GM06990 (cell line): ENCODE results near the gene NPS.

Experiments used
- DNase-seq: peaks from one replicate; pipeline ENCODE4 v3.0.0-alpha.2; 2011; ENCODE audit not compliant: insufficient read length; ENCODE audit errors: extremely low read depth
- H3K27me3 ChIP-seq: replicated peaks from 2 replicates; pipeline ENCODE4 v1.6.0; 2011; ENCODE audit warnings: low read length; ENCODE audit not compliant: control insufficient read depth, insufficient read depth
- H3K36me3 ChIP-seq: 2 replicates; pipeline ENCODE4 v1.5.1; 2011; ENCODE audit warnings: low read length; ENCODE audit not compliant: control insufficient read depth, insufficient read depth
- H3K4me3 ChIP-seq: replicated peaks from 2 replicates; pipeline ENCODE4 v1.5.1; 2011; ENCODE audit warnings: low read depth, mild to moderate bottlenecking, control low read depth, low read length
- CTCF ChIP-seq: IDR thresholded peaks from 2 replicates; pipeline ENCODE4 v1.5.1; 2011; ENCODE audit warnings: low read length, control low read depth, mild to moderate bottlenecking, inconsistent platforms; ENCODE audit not compliant: insufficient read depth, poor library complexity, severe bottlenecking

Gene NPS

GRCh38 chr10:127537924-127538323 lies 11.2 kb upstream of the NPS start:
- Histone ChIP-seq H3K4me3 (no peak overlapping the region), H3K36me3 (no peaks in the 10 kb centered on the region), H3K27me3 (no peaks in the 10 kb centered on the region)
- TF ChIP-seq CTCF = no peak
- DNase-seq = no peak

- DNase-seq = no peak
- H3K36me3 ChIP-seq = no peaks in the 10 kb centered on the region
- no peaks in the 10 kb centered on the region for H3K27me3 ChIP-seq
- no peak for TF ChIP-seq CTCF
- no peak overlapping the region for H3K4me3 ChIP-seq
These were observed 1.1 kb upstream of the NPS start for GRCh38 chr10:127548022-127548421.

GRCh38 chr10:127550861-127551260 lies 1.8 kb downstream of the NPS start:
- DNase-seq = no peak
- H3K27me3 ChIP-seq = no peaks in the 10 kb centered on the region
- no peak for TF ChIP-seq CTCF
- no peaks in the 10 kb centered on the region for H3K36me3 ChIP-seq
- H3K4me3 ChIP-seq = no peak overlapping the region

GRCh38 chr10:127552446-127552845 lies 3.3 kb downstream of the NPS start:
- no peak for DNase-seq
- Histone ChIP-seq H3K36me3 (no peaks in the 10 kb centered on the region), H3K27me3 (no peaks in the 10 kb centered on the region), H3K4me3 (no peak overlapping the region)
- TF ChIP-seq CTCF = no peak

- H3K36me3 ChIP-seq = no peaks in the 10 kb centered on the region
- H3K4me3 ChIP-seq = no peak overlapping the region
- no peaks in the 10 kb centered on the region for H3K27me3 ChIP-seq
- TF ChIP-seq CTCF = no peak
- DNase-seq = no peak
These were observed 4.3 kb downstream of the NPS start for GRCh38 chr10:127553417-127553816.

- no peaks in the 10 kb centered on the region for H3K36me3 ChIP-seq
- no peak overlapping the region for H3K4me3 ChIP-seq
- no peaks in the 10 kb centered on the region for H3K27me3 ChIP-seq
- TF ChIP-seq CTCF = no peak
- DNase-seq = no peak
These were observed 7.8 kb downstream of the NPS start for GRCh38 chr10:127556916-127557315.
